Spleen (tissue), 11 donors: ENCODE measurements around the gene TAF3. TPM values are rescaled to one million over a fixed set of nuclear protein-coding genes. Genes with fewer than 3 reads are reported as not detected.

Experiments
- DNase-seq: peaks from one replicate; pipeline ENCODE4 v3.0.0-alpha.2; 2020
- H3K27ac ChIP-seq, 8 donors: fragments of 200-600 bp; sonication (generic) in 7 of 8; 1 replicate in 4 of 8; 2 replicates in 4 of 8; pipeline versions ENCODE4 v1.5.0 to v1.8.0; 2016 to 2021; ENCODE audit warnings: inconsistent platforms in 4 of 8, mild to moderate bottlenecking in 4 of 8, moderate library complexity in 1 of 8
- H3K27me3 ChIP-seq, 7 donors: fragments of 200-600 bp; sonication (generic) in 6 of 7; replicated peaks in 1 of 7; 1 replicate in 4 of 7; 2 replicates in 3 of 7; pipeline versions ENCODE4 v1.5.0 to v1.8.0; 2016 to 2021; ENCODE audit warnings: inconsistent platforms in 3 of 7, mild to moderate bottlenecking in 1 of 7
- H3K36me3 ChIP-seq, 6 donors: fragments of 200-600 bp; sonication (generic) in 5 of 6; 1 replicate in 4 of 6; 2 replicates in 2 of 6; pipeline versions ENCODE4 v1.5.0 to v1.8.0; 2016 to 2021; ENCODE audit warnings: inconsistent platforms in 2 of 6
- H3K4me1 ChIP-seq, 6 donors: fragments of 200-600 bp; sonication (generic) in 5 of 6; 1 replicate in 3 of 6; 2 replicates in 3 of 6; pipeline versions ENCODE4 v1.5.0 to v1.8.0; 2016 to 2021; ENCODE audit warnings: inconsistent platforms in 3 of 6
- H3K4me3 ChIP-seq, 8 donors: fragments of 200-600 bp; sonication (generic) in 7 of 8; 1 replicate in 4 of 8; 2 replicates in 4 of 8; pipeline versions ENCODE4 v1.5.0 to v1.8.0; 2016 to 2021; ENCODE audit warnings: inconsistent platforms in 4 of 8, mild to moderate bottlenecking in 4 of 8, moderate library complexity in 2 of 8
- H3K9me3 ChIP-seq, 8 donors: fragments of 200-600 bp; sonication (generic) in 7 of 8; 1 replicate in 4 of 8; 2 replicates in 4 of 8; pipeline versions ENCODE4 v1.5.0 to v1.8.0; 2016 to 2021; ENCODE audit warnings: inconsistent platforms in 4 of 8
- POLR2A ChIP-seq, 3 donors: fragments of 450-650 bp; IDR thresholded peaks; one replicate each; pipeline ENCODE4 v1.5.1; 2017; ENCODE audit warnings: antibody characterized with exemption in 3 of 3, mild to moderate bottlenecking in 1 of 3
- POLR2AphosphoS5 ChIP-seq, 3 donors: sonication (generic); formaldehyde crosslinking; IDR thresholded peaks; one replicate each; pipeline ENCODE4 v1.5.1; 2017; ENCODE audit warnings: antibody characterized with exemption in 3 of 3
- WGBS, 5 donors: extraction: QIAGEN DNeasy Blood & Tissue Kit in 3 of 5; methylation state at CpG; one replicate each; pipeline versions ENCODE4 v1.1.5 to v1.1.7; 2013 to 2018; 5-methylcytosine and 5-hydroxymethylcytosine counted together
- intact Hi-C: fragments of 100-400 bp; cut with DNase I; formaldehyde crosslinking; loops from one replicate; pipeline ENCODE4 v1.15.0; 2023; ENCODE audit warnings: low total_unique reads
- polyA plus RNA-seq, 3 donors: library from polyadenylated mRNA; stranded (reverse); fragments of 200-250 nt; gene quantifications; one replicate each; pipeline ENCODE4 v1.2.1, GENCODE V29; 2013
- total RNA-seq, 7 donors: library from RNA; depleted of rRNA in 3 of 7; stranded (reverse); fragments of >200 nt in 3 of 7; fragmentation: NEBNext Ultra II Directional in 4 of 7; extraction: Animal tissue kit (Norgen Biotek cat#: 25700) in 4 of 7; gene quantifications; one replicate each; pipeline versions ENCODE4 v1.1.0 to v1.2.1, GENCODE V29; 2016 to 2021
- TF ChIP-seq, protein P1 (sequence below), 11 experiments: fragments of 200-600 bp in 7 of 11; fragments of 450-650 bp in 4 of 11; sonication (generic) in 4 of 11; IDR thresholded peaks in 8 of 11; conservative IDR thresholded peaks in 3 of 11; 1 replicate in 7 of 11; 2 replicates in 4 of 11; pipeline versions ENCODE4 v1.4.0 to v1.8.0; 2016 to 2021; ENCODE audit warnings: antibody characterized with exemption in 11 of 11, inconsistent platforms in 4 of 11, mild to moderate bottlenecking in 1 of 11
- donor health status: healthy with polysubstance abuse.
- donor health status: DM: no; HTN: no; CAD: no; lungs with moderate emphysema.
- donor health status: DM: no; HTN: no; CAD: no.
- donor health status: Bipolar disorder and iron deficiency.
- donor health status: healthy.
- donor health status: DM: no; HTN: no; CAD: no.
- donor health status: DM: yes; HTN: yes; CAD: no.

TAF3 gene
- total and polyA plus RNA-seq, 10 donors = 2.7 to 13.0 (median 9.8) TPM

GRCh38 chr10:7853226-7853842, 35.0 kb downstream of the TAF3 start:
- Histone ChIP-seq H3K4me1 (peaks cover 0 to 25% (median 5%) of the 10 kb centered on the region in 6 donors), H3K27me3 (no peaks in the 10 kb centered on the region), H3K27ac (no peak overlapping the region), H3K9me3 (no peaks in the 10 kb centered on the region), H3K4me3 (no peak overlapping the region), H3K36me3 (peaks cover 0 to 9% (median 0%) of the 10 kb centered on the region in 6 donors)
- TF ChIP-seq, protein P1, sequence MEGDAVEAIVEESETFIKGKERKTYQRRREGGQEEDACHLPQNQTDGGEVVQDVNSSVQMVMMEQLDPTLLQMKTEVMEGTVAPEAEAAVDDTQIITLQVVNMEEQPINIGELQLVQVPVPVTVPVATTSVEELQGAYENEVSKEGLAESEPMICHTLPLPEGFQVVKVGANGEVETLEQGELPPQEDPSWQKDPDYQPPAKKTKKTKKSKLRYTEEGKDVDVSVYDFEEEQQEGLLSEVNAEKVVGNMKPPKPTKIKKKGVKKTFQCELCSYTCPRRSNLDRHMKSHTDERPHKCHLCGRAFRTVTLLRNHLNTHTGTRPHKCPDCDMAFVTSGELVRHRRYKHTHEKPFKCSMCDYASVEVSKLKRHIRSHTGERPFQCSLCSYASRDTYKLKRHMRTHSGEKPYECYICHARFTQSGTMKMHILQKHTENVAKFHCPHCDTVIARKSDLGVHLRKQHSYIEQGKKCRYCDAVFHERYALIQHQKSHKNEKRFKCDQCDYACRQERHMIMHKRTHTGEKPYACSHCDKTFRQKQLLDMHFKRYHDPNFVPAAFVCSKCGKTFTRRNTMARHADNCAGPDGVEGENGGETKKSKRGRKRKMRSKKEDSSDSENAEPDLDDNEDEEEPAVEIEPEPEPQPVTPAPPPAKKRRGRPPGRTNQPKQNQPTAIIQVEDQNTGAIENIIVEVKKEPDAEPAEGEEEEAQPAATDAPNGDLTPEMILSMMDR (IDR thresholded peaks at IDR 0.05 in 8 of 11, conservative IDR thresholded peaks at IDR 0.05 in 3 of 11) = no peak
- TF ChIP-seq POLR2A (IDR thresholded peaks at IDR 0.05) (no peak), POLR2AphosphoS5 (IDR thresholded peaks at IDR 0.05) (no peak)
- DNase-seq = no peak
- whole genome bisulfite sequencing, 5 donors = 79 to 89% (median 85%) methylated on average over 4 of the region's 4 CpGs
- intact Hi-C loops = no loop called here

DNA sequence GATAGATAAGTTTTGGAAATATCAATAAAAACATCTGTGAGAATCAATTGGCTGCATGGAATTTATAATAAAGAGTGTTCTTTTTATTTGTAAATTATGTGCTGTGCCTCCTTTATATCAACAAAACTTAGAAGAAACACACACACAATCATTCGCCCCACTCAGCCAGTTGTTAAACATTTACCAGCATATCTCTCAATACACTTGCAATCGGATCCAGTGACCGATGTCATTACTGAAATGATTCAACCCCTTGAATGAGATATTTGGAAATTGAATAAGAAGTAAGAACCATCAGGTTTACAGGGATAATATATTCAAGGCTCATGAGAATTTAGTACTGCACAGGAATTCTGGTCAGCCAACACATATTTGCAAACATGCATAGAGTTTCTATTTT, 35.6 kb downstream of the TAF3 start:
- Histone ChIP-seq H3K9me3 (no peaks in the 10 kb centered on the region), H3K4me3 (no peak overlapping the region), H3K27ac (no peak overlapping the region), H3K36me3 (peaks cover 0 to 9% (median 0%) of the 10 kb centered on the region in 6 donors), H3K27me3 (no peaks in the 10 kb centered on the region), H3K4me1 (peaks cover 0 to 25% (median 3%) of the 10 kb centered on the region in 6 donors)
- WGBS, 5 donors = 96 to 98% (median 96%) methylated on average over 3 of the region's 3 CpGs
- intact Hi-C loops = no loop called here
- DNase-seq = no peak
- TF ChIP-seq, protein P1 (IDR thresholded peaks at IDR 0.05 in 8 of 11, conservative IDR thresholded peaks at IDR 0.05 in 3 of 11) = no peak
- TF ChIP-seq POLR2A (IDR thresholded peaks at IDR 0.05) (no peak), POLR2AphosphoS5 (IDR thresholded peaks at IDR 0.05) (no peak)

- Histone ChIP-seq H3K9me3 (peaks cover 0 to 12% (median 8%) of the 10 kb centered on the region in 8 donors), H3K27me3 (no peaks in the 10 kb centered on the region), H3K4me3 (no peak overlapping the region), H3K27ac (no peak overlapping the region), H3K36me3 (peaks cover 0 to 9% (median 0%) of the 10 kb centered on the region in 6 donors), H3K4me1 (peaks cover 0 to 25% (median 2%) of the 10 kb centered on the region in 6 donors)
- intact Hi-C loops = no loop called here
- DNase-seq = no peak
- TF ChIP-seq, protein P1 (IDR thresholded peaks at IDR 0.05 in 8 of 11, conservative IDR thresholded peaks at IDR 0.05 in 3 of 11) = no peak
- TF ChIP-seq POLR2A (IDR thresholded peaks at IDR 0.05) = no peak
- no peak for TF ChIP-seq POLR2AphosphoS5 (IDR thresholded peaks at IDR 0.05)
- WGBS, 5 donors = 90 to 99% (median 97%) methylated on average over 4 of the region's 4 CpGs
These were observed 36.9 kb downstream of the TAF3 start for GRCh38 chr10:7855205-7855604.

- WGBS, 5 donors = 46 to 69% (median 58%) methylated on average over 4 of the region's 4 CpGs
- H3K36me3 ChIP-seq = peaks cover 0 to 13% (median 0%) of the 10 kb centered on the region in 6 donors
- no peak for DNase-seq
These were observed 38.4 kb downstream of the TAF3 start for GRCh38 chr10:7856678-7857077.

More at GRCh38 chr10:7856678-7857077, 38.4 kb downstream of the TAF3 start:
- intact Hi-C loops = no loop called here
- no peaks in the 10 kb centered on the region for H3K27me3 ChIP-seq
- no peak for TF ChIP-seq POLR2A (IDR thresholded peaks at IDR 0.05)
- TF ChIP-seq POLR2AphosphoS5 (IDR thresholded peaks at IDR 0.05) = no peak
- TF ChIP-seq, protein P1 (IDR thresholded peaks at IDR 0.05 in 8 of 11, conservative IDR thresholded peaks at IDR 0.05 in 3 of 11) = no peak
- no peak overlapping the region for H3K4me3 ChIP-seq
- H3K9me3 ChIP-seq = peaks cover 0 to 27% (median 22%) of the 10 kb centered on the region in 8 donors
- peaks cover 0 to 23% (median 2%) of the 10 kb centered on the region in 6 donors for H3K4me1 ChIP-seq
- H3K27ac ChIP-seq = no peak overlapping the region
